OCI-LY3 (cell line): Measurements from ENCODE around the gene KATNAL1.

Source experiments
- H2AFZ ChIP-seq: fragments of 200-600, 300-600 bp; shearing (Covaris generic); 2 replicates; pipeline ENCODE4 v1.6.0; 2014; ENCODE audit warnings: antibody characterized with exemption, low read depth, low read length
- H3K27ac ChIP-seq: fragments of 200-600, 300-600 bp; sonication (generic); 2 replicates; pipeline ENCODE4 v1.5.1; 2014; ENCODE audit warnings: mild to moderate bottlenecking, low read length, moderate library complexity, mixed read lengths
- H3K27me3 ChIP-seq: fragments of 200-600, 300-600 bp; sonication (generic); 2 replicates; pipeline ENCODE4 v1.6.1; 2014; ENCODE audit warnings: low read depth, low read length, mixed read lengths
- H3K36me3 ChIP-seq: fragments of 200-600, 300-600 bp; sonication (generic); replicated peaks from 2 replicates; pipeline ENCODE3; 2014; ENCODE audit warnings: low read depth, low read length, mixed read lengths
- H3K4me1 ChIP-seq: fragments of 300-600, 200-600 bp; sonication (generic); 2 replicates; pipeline ENCODE4 v1.6.1; 2014; ENCODE audit warnings: low read length, mixed read lengths
- H3K4me2 ChIP-seq: fragments of 200-600, 300-600 bp; sonication (generic); 2 replicates; pipeline ENCODE4 v1.6.1; 2014; ENCODE audit warnings: low read length, mixed read lengths
- H3K4me3 ChIP-seq: fragments of 300-600, 200-600 bp; sonication (generic); 2 replicates; pipeline ENCODE4 v1.5.1; 2014; ENCODE audit warnings: antibody characterized with exemption, mild to moderate bottlenecking, low read length, moderate library complexity
- H3K79me2 ChIP-seq: fragments of 300-600, 200-600 bp; shearing (Covaris generic); 2 replicates; pipeline ENCODE4 v1.6.1; 2014; ENCODE audit warnings: mild to moderate bottlenecking, low read length, mixed read lengths
- H3K9ac ChIP-seq: fragments of 300-600, 200-600 bp; shearing (Covaris generic); 2 replicates; pipeline ENCODE4 v1.6.0; 2014; ENCODE audit warnings: mild to moderate bottlenecking, low read length, moderate library complexity
- H3K9me3 ChIP-seq: fragments of 200-600, 300-600 bp; shearing (Covaris generic); 2 replicates; pipeline ENCODE4 v1.6.1; 2014; ENCODE audit warnings: low read length, mixed read lengths; ENCODE audit not compliant: insufficient read depth
- H4K20me1 ChIP-seq: fragments of 200-600, 300-600 bp; sonication (generic); 2 replicates; pipeline ENCODE4 v1.6.1; 2016; ENCODE audit warnings: low read length, mixed read lengths; ENCODE audit not compliant: insufficient read depth
- CTCF ChIP-seq: fragments of 200-600, 300-600 bp; sonication (generic); IDR thresholded peaks from 2 replicates; pipeline ENCODE4 v1.5.1; 2014; ENCODE audit warnings: antibody characterized with exemption, low read length, low read depth
- EZH2phosphoT487 ChIP-seq: fragments of 200-600 bp; shearing (Covaris generic); IDR thresholded peaks from 2 replicates; pipeline ENCODE4 v1.6.1; 2018; ENCODE audit warnings: antibody characterized with exemption, mixed run types, low read depth

Gene KATNAL1

GRCh38 chr13:30340331-30341250 is 33.2 kb upstream of the KATNAL1 start:
- H2AFZ ChIP-seq: no peak overlapping the region
- no peak overlapping the region for H3K4me2 ChIP-seq
- H3K27me3 ChIP-seq: peaks cover 29% of the 10 kb centered on the region
- H4K20me1 ChIP-seq: no peaks in the 10 kb centered on the region
- no peak overlapping the region for H3K4me3 ChIP-seq
- no peak overlapping the region for H3K27ac ChIP-seq
- H3K9ac ChIP-seq: no peak overlapping the region
- H3K9me3 ChIP-seq: no peaks in the 10 kb centered on the region
- H3K79me2 ChIP-seq: no peaks in the 10 kb centered on the region
- TF ChIP-seq EZH2phosphoT487 (no peak), CTCF (no peak)
- no peaks in the 10 kb centered on the region for H3K36me3 ChIP-seq
- H3K4me1 ChIP-seq: no peaks in the 10 kb centered on the region

- no peaks in the 10 kb centered on the region for H3K36me3 ChIP-seq
- no peak overlapping the region for H2AFZ ChIP-seq
- no peak overlapping the region for H3K4me2 ChIP-seq
- peaks cover 29% of the 10 kb centered on the region for H3K27me3 ChIP-seq
- H3K4me1 ChIP-seq: no peaks in the 10 kb centered on the region
- no peaks in the 10 kb centered on the region for H3K79me2 ChIP-seq
- H3K4me3 ChIP-seq: no peak overlapping the region
- no peak for TF ChIP-seq EZH2phosphoT487
- TF ChIP-seq CTCF: no peak
- H4K20me1 ChIP-seq: no peaks in the 10 kb centered on the region
- H3K9ac ChIP-seq: no peak overlapping the region
- no peaks in the 10 kb centered on the region for H3K9me3 ChIP-seq
- H3K27ac ChIP-seq: no peak overlapping the region
These were observed 32.5 kb upstream of the KATNAL1 start for GRCh38 chr13:30339738-30340330.

- TF ChIP-seq EZH2phosphoT487 (no peak), CTCF (no peak)
These were observed 31.6 kb upstream of the KATNAL1 start for GRCh38 chr13:30338952-30339351.

GRCh38 chr13:30338331-30338851 is 31.0 kb upstream of the KATNAL1 start:
- Histone ChIP-seq H3K4me1 (peaks cover 3% of the 10 kb centered on the region), H2AFZ (no peak overlapping the region), H3K27me3 (peaks cover 33% of the 10 kb centered on the region), H3K4me2 (no peak overlapping the region), H3K9ac (no peak overlapping the region), H3K9me3 (no peaks in the 10 kb centered on the region), H3K79me2 (no peaks in the 10 kb centered on the region), H3K4me3 (no peak overlapping the region), H3K27ac (no peak overlapping the region), H3K36me3 (no peaks in the 10 kb centered on the region), H4K20me1 (no peaks in the 10 kb centered on the region)
- TF ChIP-seq EZH2phosphoT487: no peak
- TF ChIP-seq CTCF: no peak

More at GRCh38 chr13:30338952-30339351, 31.6 kb upstream of the KATNAL1 start:
- H3K4me1 ChIP-seq: no peaks in the 10 kb centered on the region
- H3K9me3 ChIP-seq: no peaks in the 10 kb centered on the region
- H3K27ac ChIP-seq: no peak overlapping the region
- H2AFZ ChIP-seq: no peak overlapping the region
- peaks cover 31% of the 10 kb centered on the region for H3K27me3 ChIP-seq
- H3K4me3 ChIP-seq: no peak overlapping the region
- no peaks in the 10 kb centered on the region for H4K20me1 ChIP-seq
- no peaks in the 10 kb centered on the region for H3K79me2 ChIP-seq
- H3K36me3 ChIP-seq: no peaks in the 10 kb centered on the region
- no peak overlapping the region for H3K4me2 ChIP-seq
- no peak overlapping the region for H3K9ac ChIP-seq
